Tibial nerve (tissue), 4 donors: Measurements from ENCODE around the gene PRKAB1. TPM values are rescaled to one million over a fixed set of nuclear protein-coding genes. Genes with fewer than 3 reads are reported as not detected.

Experiments used
- DNase-seq, 2 donors: peaks; one replicate each; pipeline ENCODE4 v3.0.0-alpha.2; 2019; ENCODE audit warnings: low spot score in 2 of 2
- H3K27ac ChIP-seq, 4 donors: fragments of 200-600 bp; sonication (generic) in 3 of 4; one replicate each; pipeline ENCODE4 v1.5.1; 2017 to 2019; ENCODE audit warnings: mild to moderate bottlenecking in 1 of 4
- H3K27me3 ChIP-seq, 2 donors: fragments of 200-600 bp; sonication (generic) in 1 of 2; one replicate each; pipeline versions ENCODE4 v1.5.1 to v1.6.0; 2017 to 2019
- H3K36me3 ChIP-seq, 3 donors: fragments of 200-600 bp; sonication (generic); one replicate each; pipeline ENCODE4 v1.5.1; 2018 to 2019
- H3K4me1 ChIP-seq, 4 donors: fragments of 200-600 bp; sonication (generic) in 3 of 4; one replicate each; pipeline ENCODE4 v1.5.1; 2017 to 2019
- H3K4me3 ChIP-seq, 4 donors: fragments of 200-600 bp; sonication (generic) in 3 of 4; one replicate each; pipeline ENCODE4 v1.5.1; 2017 to 2019; ENCODE audit warnings: mild to moderate bottlenecking in 1 of 4, moderate library complexity in 1 of 4
- H3K9me3 ChIP-seq, 4 donors: fragments of 200-600 bp; sonication (generic) in 3 of 4; one replicate each; pipeline ENCODE4 v1.5.1; 2017 to 2019
- CTCF ChIP-seq, 5 experiments: fragments of 200-600 bp in 3 of 5; fragments of 450-650 bp in 2 of 5; sonication (generic) in 3 of 5; IDR thresholded peaks; one replicate each; pipeline ENCODE4 v1.5.1; 2016 to 2019; ENCODE audit warnings: antibody characterized with exemption in 5 of 5, mild to moderate bottlenecking in 3 of 5, moderate library complexity in 2 of 5
- EP300 ChIP-seq, 2 donors: sonication (generic); formaldehyde crosslinking; IDR thresholded peaks; one replicate each; pipeline ENCODE4 v1.6.1; 2017; ENCODE audit warnings: antibody characterized with exemption in 2 of 2, mild to moderate bottlenecking in 1 of 2
- POLR2A ChIP-seq, 2 donors: fragments of 450-650 bp; IDR thresholded peaks; one replicate each; pipeline ENCODE4 v1.6.1; 2017; ENCODE audit warnings: antibody characterized with exemption in 2 of 2, mild to moderate bottlenecking in 2 of 2, moderate library complexity in 2 of 2
- WGBS, 2 donors: methylation state at CpG; one replicate each; pipeline ENCODE4 v1.1.5; 2018; 5-methylcytosine and 5-hydroxymethylcytosine counted together
- total RNA-seq, 4 donors: library from RNA; depleted of rRNA; stranded (reverse); fragments of >200 nt; gene quantifications; one replicate each; pipeline ENCODE4 v1.1.0, GENCODE V29; 2016

PRKAB1 gene
- total RNA-seq, 4 donors from 2014 or later: 24.5 to 40.6 (median 28.3) TPM

- Histone ChIP-seq H3K4me3 (no peak overlapping the region), H3K4me1 (peaks cover 0 to 41% (median 12%) of the 10 kb centered on the region in 4 donors), H3K27me3 (no peaks in the 10 kb centered on the region), H3K36me3 (peaks cover 0 to 56% (median 17%) of the 10 kb centered on the region in 3 donors), H3K27ac (peak overlapping the region in 3 of 4 donors; percentile 59 to 68 (median 63)), H3K9me3 (no peaks in the 10 kb centered on the region)
- 61 to 70% methylated on average over 3 of the region's 3 CpGs for WGBS, 2 donors
- DNase-seq: no peak
- TF ChIP-seq EP300 (IDR thresholded peaks at IDR 0.05): no peak
Observed at GRCh38 chr12:119683816-119684215, 15.9 kb downstream of the PRKAB1 start.

- no peaks in the 10 kb centered on the region for H3K27me3 ChIP-seq
- H3K4me3 ChIP-seq: no peak overlapping the region
- WGBS, 2 donors: 54 to 62% methylated on average over 10 of the region's 10 CpGs
- H3K9me3 ChIP-seq: no peaks in the 10 kb centered on the region
- H3K27ac ChIP-seq: peak overlapping the region in 3 of 4 donors; percentile 38 to 68 (median 59)
- peaks cover 0 to 41% (median 12%) of the 10 kb centered on the region in 4 donors for H3K4me1 ChIP-seq
- peaks cover 0 to 49% (median 13%) of the 10 kb centered on the region in 3 donors for H3K36me3 ChIP-seq
- TF ChIP-seq POLR2A (IDR thresholded peaks at IDR 0.05) (no peak), EP300 (IDR thresholded peaks at IDR 0.05) (peak in 1 of 2 donors; percentile 31)
- no peak for DNase-seq
Observed at GRCh38 chr12:119684711-119685369, 16.9 kb downstream of the PRKAB1 start.

GRCh38 chr12:119685375-119685774 is 17.4 kb downstream of the PRKAB1 start:
- Histone ChIP-seq H3K27me3 (no peaks in the 10 kb centered on the region), H3K27ac (peak overlapping the region in 3 of 4 donors; percentile 38 to 59 (median 42)), H3K4me1 (peaks cover 0 to 41% (median 12%) of the 10 kb centered on the region in 4 donors), H3K9me3 (no peaks in the 10 kb centered on the region), H3K4me3 (no peak overlapping the region), H3K36me3 (peaks cover 0 to 49% (median 8%) of the 10 kb centered on the region in 3 donors)
- DNase-seq: no peak
- WGBS, 2 donors: 58 to 64% methylated on average over 4 of the region's 4 CpGs
- TF ChIP-seq EP300 (IDR thresholded peaks at IDR 0.05) (no peak), CTCF (IDR thresholded peaks at IDR 0.05) (no peak), POLR2A (IDR thresholded peaks at IDR 0.05) (no peak)

DNA sequence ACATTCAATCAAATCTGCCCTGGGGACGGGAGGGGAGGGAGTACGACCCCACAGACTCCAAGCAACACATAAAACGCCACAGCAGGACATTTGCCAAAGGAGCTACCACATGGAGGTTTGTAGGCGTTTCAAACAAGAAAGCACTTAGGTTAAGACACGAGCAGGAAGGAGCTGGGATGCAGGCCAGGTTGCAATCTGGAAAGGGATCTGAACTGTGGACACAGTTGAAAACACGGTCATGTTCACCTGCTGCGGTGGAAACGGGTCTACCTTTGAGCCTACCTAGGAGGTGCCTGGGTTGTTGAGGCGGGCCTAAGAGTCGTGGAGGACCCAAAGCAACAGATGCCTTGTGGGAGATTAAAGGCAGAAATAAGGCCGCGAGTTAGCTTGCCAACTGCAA is 18.4 kb downstream of the PRKAB1 start:
- TF ChIP-seq EP300 (IDR thresholded peaks at IDR 0.05) (no peak), POLR2A (IDR thresholded peaks at IDR 0.05) (no peak), CTCF (IDR thresholded peaks at IDR 0.05) (no peak)
- Histone ChIP-seq H3K4me1 (peaks cover 0 to 41% (median 10%) of the 10 kb centered on the region in 4 donors), H3K4me3 (no peak overlapping the region), H3K9me3 (no peaks in the 10 kb centered on the region), H3K27ac (no peak overlapping the region), H3K27me3 (no peaks in the 10 kb centered on the region), H3K36me3 (peaks cover 0 to 43% (median under 1%) of the 10 kb centered on the region in 3 donors)
- no peak for DNase-seq
- 75 to 78% methylated on average over 12 of the region's 12 CpGs for WGBS, 2 donors

GRCh38 chr12:119686776-119687175 is 18.8 kb downstream of the PRKAB1 start:
- Histone ChIP-seq H3K36me3 (peaks cover 0 to 39% (median 0%) of the 10 kb centered on the region in 3 donors), H3K27me3 (no peaks in the 10 kb centered on the region), H3K4me3 (no peak overlapping the region), H3K27ac (no peak overlapping the region), H3K4me1 (peaks cover 0 to 37% (median 9%) of the 10 kb centered on the region in 4 donors), H3K9me3 (no peaks in the 10 kb centered on the region)
- TF ChIP-seq CTCF (IDR thresholded peaks at IDR 0.05): no peak
- no peak for TF ChIP-seq POLR2A (IDR thresholded peaks at IDR 0.05)
- TF ChIP-seq EP300 (IDR thresholded peaks at IDR 0.05): no peak
- WGBS, 2 donors: 86 to 87% methylated on average over 13 of the region's 13 CpGs
- DNase-seq: no peak

DNA sequence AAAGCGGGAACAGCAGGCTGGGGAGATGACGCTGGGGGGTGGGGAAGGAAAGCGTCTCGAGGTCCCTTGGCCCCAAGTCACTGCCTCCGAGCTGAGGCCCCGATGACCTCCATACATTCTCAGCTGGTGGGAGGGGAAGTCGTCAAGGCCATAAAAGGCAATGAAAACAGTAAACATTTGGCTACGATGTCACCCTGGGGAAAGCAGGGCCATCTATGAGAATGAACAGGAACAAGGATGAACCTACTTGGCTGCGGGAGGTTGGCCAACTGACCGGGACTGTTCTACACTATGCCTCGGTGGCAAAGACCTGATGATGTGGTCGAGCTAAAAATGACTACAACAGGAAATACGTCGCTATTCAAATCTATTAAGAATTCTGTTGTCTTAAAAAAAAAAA is 19.5 kb downstream of the PRKAB1 start:
- 49 to 57% methylated on average over 14 of the region's 14 CpGs for WGBS, 2 donors
- H3K36me3 ChIP-seq: peaks cover 0 to 34% (median 0%) of the 10 kb centered on the region in 3 donors

More for the DNA sequence above, 19.5 kb downstream of the PRKAB1 start:
- TF ChIP-seq POLR2A (IDR thresholded peaks at IDR 0.05) (no peak), CTCF (IDR thresholded peaks at IDR 0.05) (no peak)
- no peaks in the 10 kb centered on the region for H3K9me3 ChIP-seq
- H3K27ac ChIP-seq: no peak overlapping the region
- peaks cover 0 to 36% (median 4%) of the 10 kb centered on the region in 4 donors for H3K4me1 ChIP-seq
- H3K27me3 ChIP-seq: no peaks in the 10 kb centered on the region
- no peak for DNase-seq
- H3K4me3 ChIP-seq: no peak overlapping the region
